ENCODE results near the gene ZNF670.

ZNF670 gene

GRCh38 chr1:247079141-247079874 lies 697 bp upstream of the ZNF670 start:
- peak overlapping the region; percentile 77 for H3K9ac ChIP-seq (ENCODE audit: low read depth, low read length)
- H3K27me3 ChIP-seq (ENCODE audit: insufficient read depth, low read length, poor library complexity): no peaks in the 10 kb centered on the region
- TF ChIP-seq EZH2 (IDR thresholded peaks at IDR 0.05; ENCODE audit: borderline replicate concordance, low read depth, low read length, severe bottlenecking) (no peak), CTCF (IDR thresholded peaks at IDR 0.05; ENCODE audit: borderline replicate concordance, extremely low read depth, low read length, poor library complexity, severe bottlenecking) (no peak)
- H3K4me1 ChIP-seq (ENCODE audit: insufficient read depth, low read length): peaks cover 21% of the 10 kb centered on the region
- H4K20me1 ChIP-seq (ENCODE audit: insufficient read depth, low read length): 0 out of 2 replicates have a peak, but pooled peaks cover 2% of the 10 kb centered on the region
- H3K79me2 ChIP-seq (ENCODE audit: insufficient read depth, low read length): peaks cover 41% of the 10 kb centered on the region
- peak overlapping the region; percentile 86 for H3K4me2 ChIP-seq (ENCODE audit: insufficient read depth, low read length)
- H3K9me3 ChIP-seq (ENCODE audit: insufficient read depth, low read length, severe bottlenecking): peaks cover 3% of the 10 kb centered on the region
- peak overlapping the region in 1 of 2 experiments; percentile 82; a peak in 3 of 4 replicates for H3K4me3 ChIP-seq (ENCODE audit: low read depth in 1 of 2, low read length in 2 of 2)
- H2AFZ ChIP-seq (ENCODE audit: low read depth, low read length): peak overlapping the region; percentile 89
- no peak for DNase-seq
- no peak for ATAC-seq (ENCODE audit: insufficient read depth, low read depth)
- H3K27ac ChIP-seq (ENCODE audit: low read length): 0 out of 2 replicates have a peak overlapping the region, but pooled peaks have one; percentile 13
- H3K36me3 ChIP-seq (ENCODE audit: insufficient read depth, low read length): peaks cover 13% of the 10 kb centered on the region

GRCh38 chr1:247077876-247078257 lies 744 bp downstream of the ZNF670 start:
- Histone ChIP-seq H4K20me1 (ENCODE audit: insufficient read depth, low read length) (0 out of 2 replicates have a peak, but pooled peaks cover 4% of the 10 kb centered on the region), H3K4me2 (ENCODE audit: insufficient read depth, low read length) (peak overlapping the region; percentile 86), H3K4me3 (ENCODE audit: low read depth in 1 of 2, low read length in 2 of 2) (peak overlapping the region; percentile 68 to 82; a peak in 3 of 4 replicates), H3K27ac (ENCODE audit: low read length) (peak overlapping the region; percentile 83), H3K27me3 (ENCODE audit: insufficient read depth, low read length, poor library complexity) (no peaks in the 10 kb centered on the region), H3K79me2 (ENCODE audit: insufficient read depth, low read length) (peaks cover 55% of the 10 kb centered on the region), H3K36me3 (ENCODE audit: insufficient read depth, low read length) (peaks cover 17% of the 10 kb centered on the region), H2AFZ (ENCODE audit: low read depth, low read length) (peak overlapping the region; percentile 89), H3K4me1 (ENCODE audit: insufficient read depth, low read length) (peaks cover 21% of the 10 kb centered on the region), H3K9me3 (ENCODE audit: insufficient read depth, low read length, severe bottlenecking) (peaks cover 6% of the 10 kb centered on the region), H3K9ac (ENCODE audit: low read depth, low read length) (peak overlapping the region; percentile 77)
- DNase-seq (no peak), ATAC-seq (ENCODE audit: insufficient read depth, low read depth) (peak; percentile 19)
- TF ChIP-seq EZH2 (IDR thresholded peaks at IDR 0.05; ENCODE audit: borderline replicate concordance, low read depth, low read length, severe bottlenecking): no peak
- TF ChIP-seq CTCF (IDR thresholded peaks at IDR 0.05; ENCODE audit: borderline replicate concordance, extremely low read depth, low read length, poor library complexity, severe bottlenecking): no peak

- Histone ChIP-seq H3K9me3 (ENCODE audit: insufficient read depth, low read length, severe bottlenecking) (peaks cover 6% of the 10 kb centered on the region), H3K36me3 (ENCODE audit: insufficient read depth, low read length) (peaks cover 17% of the 10 kb centered on the region), H3K27me3 (ENCODE audit: insufficient read depth, low read length, poor library complexity) (no peaks in the 10 kb centered on the region), H3K9ac (ENCODE audit: low read depth, low read length) (peak overlapping the region; percentile 77; the same call in 1 of the 2 replicates), H4K20me1 (ENCODE audit: insufficient read depth, low read length) (0 out of 2 replicates have a peak, but pooled peaks cover 4% of the 10 kb centered on the region), H2AFZ (ENCODE audit: low read depth, low read length) (no peak overlapping the region), H3K4me2 (ENCODE audit: insufficient read depth, low read length) (peak overlapping the region; percentile 86), H3K4me3 (ENCODE audit: low read depth in 1 of 2, low read length in 2 of 2) (peak overlapping the region; percentile 68 to 82; a peak in 3 of 4 replicates), H3K4me1 (ENCODE audit: insufficient read depth, low read length) (peaks cover 21% of the 10 kb centered on the region), H3K79me2 (ENCODE audit: insufficient read depth, low read length) (peaks cover 59% of the 10 kb centered on the region), H3K27ac (ENCODE audit: low read length) (no peak overlapping the region)
- DNase-seq (no peak), ATAC-seq (ENCODE audit: insufficient read depth, low read depth) (no peak)
- TF ChIP-seq EZH2 (IDR thresholded peaks at IDR 0.05; ENCODE audit: borderline replicate concordance, low read depth, low read length, severe bottlenecking): no peak
- TF ChIP-seq CTCF (IDR thresholded peaks at IDR 0.05; ENCODE audit: borderline replicate concordance, extremely low read depth, low read length, poor library complexity, severe bottlenecking): peak; percentile 39
These were observed 1.4 kb downstream of the ZNF670 start for GRCh38 chr1:247077213-247077612.

Measured in DND-41 (cell line).